GM12878 (cell line): ENCODE measurements around the gene BORCS5.

Experiments used
- BACH1 ChIP-seq: fragments of 450-650 bp; IDR thresholded peaks from 2 replicates; pipeline ENCODE4 v1.6.1; 2017; ENCODE audit warnings: mild to moderate bottlenecking, borderline replicate concordance
- CTCF ChIP-seq, 3 experiments: IDR thresholded peaks in 2 of 3; conservative IDR thresholded peaks in 1 of 3; 2 replicates each; pipeline ENCODE4 v1.5.1; 2011; ENCODE audit warnings: low read depth in 3 of 3, low read length in 3 of 3, mild to moderate bottlenecking in 3 of 3, control low read depth in 2 of 3, moderate library complexity in 2 of 3, inconsistent platforms in 1 of 3, mixed read lengths in 1 of 3; ENCODE audit not compliant: control insufficient read depth in 2 of 3, insufficient read depth in 1 of 3; ENCODE audit errors: extremely low read depth in 1 of 3
- EP300 ChIP-seq, 2 experiments: fragments of 150-350 bp in 1 of 2; IDR thresholded peaks; 2 replicates each; pipeline ENCODE4 v1.6.1; 2011 to 2012; ENCODE audit warnings: low read depth in 2 of 2, low read length in 2 of 2, borderline replicate concordance in 1 of 2, improper control_type of control experiment in 1 of 2, inconsistent platforms in 1 of 2; ENCODE audit not compliant: control insufficient read depth in 1 of 2
- EZH2 ChIP-seq: IDR thresholded peaks from 2 replicates; pipeline ENCODE4 v1.6.1; 2012; ENCODE audit warnings: low read depth, mild to moderate bottlenecking, control low read depth, inconsistent platforms, low read length, borderline replicate concordance; ENCODE audit not compliant: control insufficient read depth
- FOXM1 ChIP-seq: IDR thresholded peaks from 2 replicates; pipeline ENCODE4 v1.6.1; 2012; ENCODE audit warnings: low read depth, mild to moderate bottlenecking, inconsistent platforms, low read length, moderate library complexity
- NR2C1 ChIP-seq: fragments of 450-650 bp; IDR thresholded peaks from 2 replicates; pipeline ENCODE4 v1.6.1; 2017; ENCODE audit warnings: antibody characterized with exemption, mild to moderate bottlenecking, moderate library complexity
- SPI1 ChIP-seq: IDR thresholded peaks from 2 replicates; pipeline ENCODE4 v1.6.1; 2011; ENCODE audit warnings: low read depth, mild to moderate bottlenecking, low read length, moderate library complexity, borderline replicate concordance; ENCODE audit not compliant: insufficient read depth
- USF1 ChIP-seq: IDR thresholded peaks from 2 replicates; pipeline ENCODE4 v1.6.1; 2011; ENCODE audit warnings: borderline replicate concordance, low read depth, mild to moderate bottlenecking, moderate library complexity, mixed read lengths, low read length; ENCODE audit not compliant: insufficient read depth; ENCODE audit errors: extremely low read length
- ZNF24 ChIP-seq: fragments of 450-650 bp; IDR thresholded peaks from 2 replicates; pipeline ENCODE4 v1.6.1; 2017; ENCODE audit warnings: antibody characterized with exemption, mild to moderate bottlenecking

- TF ChIP-seq CTCF (IDR thresholded peaks at IDR 0.05 in 2 of 3, conservative IDR thresholded peaks at IDR 0.05 in 1 of 3; ENCODE audit: control insufficient read depth in 2 of 3, extremely low read depth in 1 of 3, insufficient read depth in 1 of 3, low read depth in 3 of 3, low read length in 3 of 3): no peak
- no peak for TF ChIP-seq USF1
- no peak for TF ChIP-seq EZH2
- no peak for TF ChIP-seq NR2C1
- no peak for TF ChIP-seq BACH1
- TF ChIP-seq EP300 (IDR thresholded peaks at IDR 0.05; ENCODE audit: borderline replicate concordance in 1 of 2, control insufficient read depth in 1 of 2, low read depth in 2 of 2, low read length in 2 of 2): no peak
- no peak for TF ChIP-seq SPI1
- TF ChIP-seq FOXM1: no peak
- no peak for TF ChIP-seq ZNF24
Observed at GRCh38 chr12:12507121-12507520, 150.2 kb downstream of the BORCS5 start.
